Lung (tissue), 12 donors: ENCODE measurements around the gene MAG. TPM values are rescaled to one million over a fixed set of nuclear protein-coding genes. Genes with fewer than 3 reads are reported as not detected.
A peak's percentile ranks its signal among the peaks of the same experiment; 100 is the strongest.

Experiments
- ATAC-seq: fragments of 200-7000 bp; cut with Tn5 transposase; one replicate; pipeline ENCODE4 v1.9.1; 2020; ENCODE audit warnings: moderate number of reproducible peaks; ENCODE audit not compliant: insufficient read depth, low FRiP score
- DNase-seq, 3 donors: peaks; one replicate each; pipeline ENCODE4 v3.0.0-alpha.2; 2013 to 2017
- H3K27ac ChIP-seq, 2 donors: one replicate each; pipeline ENCODE4 v1.5.1; 2013; ENCODE audit warnings: mild to moderate bottlenecking in 2 of 2, moderate library complexity in 2 of 2, control low read depth in 1 of 2, inconsistent platforms in 1 of 2, low read depth in 1 of 2, low read length in 1 of 2
- H3K27me3 ChIP-seq, 3 donors: one replicate each; pipeline ENCODE4 v1.5.1; 2013; ENCODE audit warnings: low read length in 2 of 3; ENCODE audit not compliant: control insufficient read depth in 3 of 3, insufficient read depth in 3 of 3
- H3K36me3 ChIP-seq, 4 donors: one replicate each; pipeline ENCODE4 v1.5.1; 2013; ENCODE audit warnings: low read length in 4 of 4, mild to moderate bottlenecking in 1 of 4, moderate library complexity in 1 of 4; ENCODE audit not compliant: control insufficient read depth in 4 of 4, insufficient read depth in 4 of 4
- H3K4me1 ChIP-seq, 5 donors: one replicate each; pipeline ENCODE4 v1.5.1; 2013; ENCODE audit warnings: low read length in 5 of 5, mild to moderate bottlenecking in 2 of 5, moderate library complexity in 1 of 5; ENCODE audit not compliant: control insufficient read depth in 5 of 5, insufficient read depth in 5 of 5
- H3K4me3 ChIP-seq: one replicate; pipeline ENCODE4 v1.5.1; 2013; ENCODE audit warnings: mild to moderate bottlenecking, control low read depth, moderate library complexity
- H3K9ac ChIP-seq, 2 donors: one replicate each; pipeline ENCODE4 v1.5.1; 2013; ENCODE audit warnings: low read length in 2 of 2, control low read depth in 1 of 2; ENCODE audit not compliant: insufficient read depth in 1 of 2
- H3K9me3 ChIP-seq, 4 donors: one replicate each; pipeline ENCODE4 v1.5.1; 2013; ENCODE audit warnings: low read length in 3 of 4, mild to moderate bottlenecking in 1 of 4, moderate library complexity in 1 of 4; ENCODE audit not compliant: control insufficient read depth in 4 of 4, insufficient read depth in 3 of 4
- WGBS, 2 donors: extraction: QIAGEN DNeasy Blood & Tissue Kit; methylation state at CpG; one replicate each; pipeline ENCODE4 v1.1.7; 2013; 5-methylcytosine and 5-hydroxymethylcytosine counted together
- polyA plus RNA-seq, 2 donors: library from polyadenylated mRNA; stranded (reverse); fragments of 200-250 nt; gene quantifications; one replicate each; pipeline ENCODE4 v1.2.1, GENCODE V29; 2013
- total RNA-seq, 2 donors: library from RNA; depleted of rRNA in 1 of 2; stranded (reverse); fragments of >200 nt in 1 of 2; gene quantifications; one replicate each; pipeline ENCODE4 v1.2.1, GENCODE V29; 2014 to 2021
- TF ChIP-seq, protein P1 (sequence below): IDR thresholded peaks from 2 replicates; pipeline ENCODE4 v1.5.1; 2012; ENCODE audit warnings: mild to moderate bottlenecking; ENCODE audit errors: control extremely low read depth, extremely low read depth
- donor health status: control.
- donor health status: control.
- donor health status: Bipolar disorder and iron deficiency.
- donor health status: healthy.
- donor health status: DM: yes; HTN: yes; CAD: no.

Gene MAG
- total and polyA plus RNA-seq, 4 donors: 0.08 to 8.8 (median 1.9) TPM

DNA sequence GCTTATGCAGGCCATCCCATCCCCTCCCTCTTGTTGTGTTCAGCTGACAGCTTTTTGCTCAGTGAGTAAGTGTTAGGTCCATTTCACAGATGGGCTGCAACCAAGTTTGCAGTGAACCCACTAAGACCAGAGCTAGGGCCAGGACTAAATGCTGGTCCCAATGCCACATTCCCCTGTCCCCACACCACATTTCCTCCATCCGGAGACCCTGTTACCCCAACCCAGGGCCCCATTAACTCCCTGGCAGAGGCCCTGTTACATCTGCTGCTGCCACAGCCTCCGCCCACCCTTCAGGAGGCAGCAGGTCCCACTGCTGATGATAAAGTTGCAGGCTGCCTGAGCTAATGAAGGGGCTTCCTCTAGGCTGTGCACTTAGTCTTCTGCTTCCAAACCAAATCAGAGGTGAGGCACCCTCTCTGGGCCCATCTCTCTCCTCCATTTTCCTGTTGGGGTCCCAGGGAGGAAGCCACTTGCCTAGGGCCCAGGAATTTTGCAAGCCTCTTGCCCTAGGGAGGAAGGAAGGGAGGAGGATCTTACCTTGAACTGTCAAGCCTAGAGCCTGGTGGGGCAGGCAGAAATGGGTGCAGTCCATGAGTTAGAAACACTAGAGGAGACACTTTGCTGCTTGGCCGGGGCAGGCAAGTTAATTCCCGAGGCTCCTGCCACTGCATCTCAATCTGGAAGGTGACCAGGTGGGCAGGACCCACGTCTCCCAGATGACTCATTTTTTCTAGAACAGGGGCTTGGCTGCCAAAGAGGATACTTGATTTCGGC is 26.6 kb upstream of the MAG start:
- WGBS, 2 donors: 57 to 63% methylated on average over 6 of the region's 6 CpGs
- Histone ChIP-seq H3K9ac (no peak overlapping the region), H3K27ac (no peak overlapping the region), H3K4me3 (no peak overlapping the region), H3K4me1 (peaks cover 0 to 19% (median 8%) of the 10 kb centered on the region in 5 donors), H3K36me3 (peaks cover 0 to 10% (median 2%) of the 10 kb centered on the region in 4 donors), H3K27me3 (no peaks in the 10 kb centered on the region), H3K9me3 (no peaks in the 10 kb centered on the region)
- no peak for ATAC-seq
- DNase-seq: no peak
- TF ChIP-seq, protein P1, sequence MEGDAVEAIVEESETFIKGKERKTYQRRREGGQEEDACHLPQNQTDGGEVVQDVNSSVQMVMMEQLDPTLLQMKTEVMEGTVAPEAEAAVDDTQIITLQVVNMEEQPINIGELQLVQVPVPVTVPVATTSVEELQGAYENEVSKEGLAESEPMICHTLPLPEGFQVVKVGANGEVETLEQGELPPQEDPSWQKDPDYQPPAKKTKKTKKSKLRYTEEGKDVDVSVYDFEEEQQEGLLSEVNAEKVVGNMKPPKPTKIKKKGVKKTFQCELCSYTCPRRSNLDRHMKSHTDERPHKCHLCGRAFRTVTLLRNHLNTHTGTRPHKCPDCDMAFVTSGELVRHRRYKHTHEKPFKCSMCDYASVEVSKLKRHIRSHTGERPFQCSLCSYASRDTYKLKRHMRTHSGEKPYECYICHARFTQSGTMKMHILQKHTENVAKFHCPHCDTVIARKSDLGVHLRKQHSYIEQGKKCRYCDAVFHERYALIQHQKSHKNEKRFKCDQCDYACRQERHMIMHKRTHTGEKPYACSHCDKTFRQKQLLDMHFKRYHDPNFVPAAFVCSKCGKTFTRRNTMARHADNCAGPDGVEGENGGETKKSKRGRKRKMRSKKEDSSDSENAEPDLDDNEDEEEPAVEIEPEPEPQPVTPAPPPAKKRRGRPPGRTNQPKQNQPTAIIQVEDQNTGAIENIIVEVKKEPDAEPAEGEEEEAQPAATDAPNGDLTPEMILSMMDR: no peak

DNA sequence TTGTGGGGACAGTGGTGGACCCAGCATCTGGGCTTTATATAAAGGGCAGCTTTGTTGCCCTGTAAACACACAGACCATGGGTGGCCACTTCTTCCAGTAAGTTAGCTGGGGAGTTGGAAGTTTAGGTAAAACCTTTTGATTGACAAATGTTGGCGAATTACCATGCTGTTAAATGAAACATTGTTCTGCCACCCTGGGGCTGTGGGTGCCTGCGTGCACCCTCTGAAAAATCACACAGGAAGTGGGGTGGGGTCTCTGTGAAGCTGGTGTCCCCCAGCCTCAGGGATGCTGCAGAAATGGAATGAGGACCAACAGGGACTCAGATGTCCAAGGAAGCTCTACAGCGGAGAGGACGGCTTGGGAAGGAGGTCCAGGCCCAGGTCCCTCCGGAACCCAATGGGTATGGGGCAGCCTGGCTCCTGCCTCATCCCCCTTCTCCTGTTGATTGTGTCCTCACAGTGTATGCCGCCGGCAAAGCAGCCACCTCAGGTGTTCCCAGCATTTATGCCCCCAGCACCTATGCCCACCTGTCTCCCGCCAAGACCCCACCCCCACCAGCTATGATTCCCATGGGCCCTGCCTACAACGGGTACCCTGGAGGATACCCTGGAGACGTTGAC is 26.0 kb upstream of the MAG start:
- Histone ChIP-seq H3K27me3 (no peaks in the 10 kb centered on the region), H3K4me1 (peaks cover 0 to 19% (median 8%) of the 10 kb centered on the region in 5 donors), H3K9me3 (no peaks in the 10 kb centered on the region), H3K36me3 (peaks cover 0 to 14% (median 8%) of the 10 kb centered on the region in 4 donors), H3K27ac (peak overlapping the region in 1 of 2 donors; percentile 22), H3K9ac (no peak overlapping the region), H3K4me3 (no peak overlapping the region)
- ATAC-seq (no peak), DNase-seq (no peak)
- TF ChIP-seq, protein P1: no peak
- 89 to 92% methylated on average over 10 of the region's 10 CpGs for WGBS, 2 donors

DNA sequence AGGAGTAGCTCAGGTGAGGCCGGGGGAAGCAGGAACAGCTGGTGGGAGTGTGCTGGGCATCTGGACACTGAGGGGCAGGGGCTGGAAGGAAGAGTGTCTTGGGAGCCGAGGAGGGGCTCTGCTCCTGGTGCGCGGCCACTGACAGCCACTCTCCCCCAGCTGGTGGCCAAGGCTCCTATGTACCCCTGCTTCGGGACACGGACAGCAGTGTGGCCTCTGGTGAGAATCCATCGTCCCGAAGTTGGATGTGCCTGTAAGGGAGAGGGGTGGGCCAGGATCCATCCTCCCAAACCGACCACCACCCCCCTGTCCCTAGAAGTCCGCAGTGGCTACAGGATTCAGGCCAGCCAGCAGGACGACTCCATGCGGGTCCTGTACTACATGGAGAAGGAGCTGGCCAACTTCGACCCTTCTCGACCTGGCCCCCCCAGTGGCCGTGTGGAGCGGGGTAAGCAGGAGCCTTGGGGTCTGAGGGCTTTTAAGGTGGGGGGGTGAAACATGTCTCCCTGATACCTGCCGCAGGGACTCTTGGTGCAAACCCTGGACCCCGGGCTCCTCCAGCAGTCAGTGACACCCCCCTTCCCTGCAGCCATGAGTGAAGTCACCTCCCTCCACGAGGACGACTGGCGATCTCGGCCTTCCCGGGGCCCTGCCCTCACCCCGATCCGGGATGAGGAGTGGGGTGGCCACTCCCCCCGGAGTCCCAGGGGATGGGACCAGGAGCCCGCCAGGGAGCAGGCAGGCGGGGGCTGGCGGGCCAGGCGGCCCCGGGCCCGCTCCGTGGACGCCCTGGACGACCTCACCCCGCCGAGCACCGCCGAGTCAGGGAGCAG is 25.2 kb upstream of the MAG start:
- peaks cover 2 to 21% (median 16%) of the 10 kb centered on the region in 4 donors for H3K36me3 ChIP-seq
- peak overlapping the region; percentile 74 for H3K4me3 ChIP-seq
- peak overlapping the region; percentile 3 to 78 for H3K9ac ChIP-seq
- H3K9me3 ChIP-seq: no peaks in the 10 kb centered on the region
- WGBS, 2 donors: 44 to 57% methylated on average over 30 to 39 of the region's 39 CpGs
- ATAC-seq (no peak), DNase-seq (no peak)
- no peaks in the 10 kb centered on the region for H3K27me3 ChIP-seq
- peak overlapping the region; percentile 93 to 97 for H3K27ac ChIP-seq
- TF ChIP-seq, protein P1: no peak
- H3K4me1 ChIP-seq: peaks cover 0 to 19% (median 8%) of the 10 kb centered on the region in 5 donors
